OCI-LY3 (cell line): Measurements from ENCODE around the gene LRRC17.

Experiments
- H2AFZ ChIP-seq: fragments of 200-600, 300-600 bp; shearing (Covaris generic); 2 replicates; pipeline ENCODE4 v1.6.0; 2014; ENCODE audit warnings: antibody characterized with exemption, low read depth, low read length
- H3K27ac ChIP-seq: fragments of 200-600, 300-600 bp; sonication (generic); 2 replicates; pipeline ENCODE4 v1.5.1; 2014; ENCODE audit warnings: mild to moderate bottlenecking, low read length, moderate library complexity, mixed read lengths
- H3K27me3 ChIP-seq: fragments of 200-600, 300-600 bp; sonication (generic); 2 replicates; pipeline ENCODE4 v1.6.1; 2014; ENCODE audit warnings: low read depth, low read length, mixed read lengths
- H3K36me3 ChIP-seq: fragments of 200-600, 300-600 bp; sonication (generic); replicated peaks from 2 replicates; pipeline ENCODE3; 2014; ENCODE audit warnings: low read depth, low read length, mixed read lengths
- H3K4me1 ChIP-seq: fragments of 300-600, 200-600 bp; sonication (generic); 2 replicates; pipeline ENCODE4 v1.6.1; 2014; ENCODE audit warnings: low read length, mixed read lengths
- H3K4me2 ChIP-seq: fragments of 200-600, 300-600 bp; sonication (generic); 2 replicates; pipeline ENCODE4 v1.6.1; 2014; ENCODE audit warnings: low read length, mixed read lengths
- H3K4me3 ChIP-seq: fragments of 300-600, 200-600 bp; sonication (generic); 2 replicates; pipeline ENCODE4 v1.5.1; 2014; ENCODE audit warnings: antibody characterized with exemption, mild to moderate bottlenecking, low read length, moderate library complexity
- H3K79me2 ChIP-seq: fragments of 300-600, 200-600 bp; shearing (Covaris generic); 2 replicates; pipeline ENCODE4 v1.6.1; 2014; ENCODE audit warnings: mild to moderate bottlenecking, low read length, mixed read lengths
- H3K9ac ChIP-seq: fragments of 300-600, 200-600 bp; shearing (Covaris generic); 2 replicates; pipeline ENCODE4 v1.6.0; 2014; ENCODE audit warnings: mild to moderate bottlenecking, low read length, moderate library complexity
- H3K9me3 ChIP-seq: fragments of 200-600, 300-600 bp; shearing (Covaris generic); 2 replicates; pipeline ENCODE4 v1.6.1; 2014; ENCODE audit warnings: low read length, mixed read lengths; ENCODE audit not compliant: insufficient read depth
- H4K20me1 ChIP-seq: fragments of 200-600, 300-600 bp; sonication (generic); 2 replicates; pipeline ENCODE4 v1.6.1; 2016; ENCODE audit warnings: low read length, mixed read lengths; ENCODE audit not compliant: insufficient read depth
- CTCF ChIP-seq: fragments of 200-600, 300-600 bp; sonication (generic); IDR thresholded peaks from 2 replicates; pipeline ENCODE4 v1.5.1; 2014; ENCODE audit warnings: antibody characterized with exemption, low read length, low read depth
- EZH2phosphoT487 ChIP-seq: fragments of 200-600 bp; shearing (Covaris generic); IDR thresholded peaks from 2 replicates; pipeline ENCODE4 v1.6.1; 2018; ENCODE audit warnings: antibody characterized with exemption, mixed run types, low read depth

Gene LRRC17

GRCh38 chr7:102895602-102896001 lies 17.2 kb upstream of the LRRC17 start:
- Histone ChIP-seq H3K27ac (no peak overlapping the region), H3K9me3 (no peaks in the 10 kb centered on the region), H3K79me2 (no peaks in the 10 kb centered on the region), H3K4me2 (no peak overlapping the region), H2AFZ (no peak overlapping the region), H3K36me3 (no peaks in the 10 kb centered on the region), H3K9ac (no peak overlapping the region), H3K4me1 (0 out of 2 replicates have a peak, but pooled peaks cover 4% of the 10 kb centered on the region), H3K4me3 (no peak overlapping the region), H4K20me1 (no peaks in the 10 kb centered on the region), H3K27me3 (no peaks in the 10 kb centered on the region)
- no peak for TF ChIP-seq CTCF
- TF ChIP-seq EZH2phosphoT487 = no peak

- Histone ChIP-seq H3K4me2 (no peak overlapping the region), H3K9ac (no peak overlapping the region), H3K79me2 (no peaks in the 10 kb centered on the region), H3K27me3 (no peaks in the 10 kb centered on the region), H3K9me3 (no peaks in the 10 kb centered on the region), H2AFZ (no peak overlapping the region), H3K36me3 (no peaks in the 10 kb centered on the region), H4K20me1 (no peaks in the 10 kb centered on the region), H3K4me1 (0 out of 2 replicates have a peak, but pooled peaks cover 4% of the 10 kb centered on the region), H3K27ac (no peak overlapping the region), H3K4me3 (no peak overlapping the region)
- TF ChIP-seq EZH2phosphoT487 = no peak
- no peak for TF ChIP-seq CTCF
Measured at GRCh38 chr7:102896585-102896984, 16.2 kb upstream of the LRRC17 start.

DNA sequence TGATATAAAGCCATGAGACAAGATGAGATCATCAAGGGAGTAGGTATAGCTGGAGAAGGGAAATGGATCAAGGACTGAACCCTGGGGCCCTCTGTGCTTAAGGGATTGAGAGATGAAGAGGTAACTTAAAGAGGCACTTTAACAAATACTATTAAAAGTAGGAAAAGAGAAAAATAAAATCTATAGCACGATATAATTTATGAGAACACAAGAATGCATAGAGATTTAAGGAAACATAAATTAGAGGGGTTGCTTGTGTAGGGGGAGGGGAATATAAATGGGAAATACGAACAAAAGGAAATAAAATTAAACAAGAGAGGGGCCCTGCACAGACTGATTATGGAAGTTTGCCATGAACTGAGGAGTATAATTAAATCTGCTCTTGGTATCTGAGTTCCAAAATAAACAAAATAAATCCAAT lies 15.6 kb upstream of the LRRC17 start:
- Histone ChIP-seq H3K4me1 (0 out of 2 replicates have a peak, but pooled peaks cover 4% of the 10 kb centered on the region), H3K4me3 (no peak overlapping the region), H3K9me3 (no peaks in the 10 kb centered on the region), H3K27me3 (no peaks in the 10 kb centered on the region), H3K27ac (no peak overlapping the region), H3K36me3 (no peaks in the 10 kb centered on the region), H4K20me1 (no peaks in the 10 kb centered on the region), H3K4me2 (no peak overlapping the region), H2AFZ (no peak overlapping the region), H3K9ac (no peak overlapping the region), H3K79me2 (no peaks in the 10 kb centered on the region)
- no peak for TF ChIP-seq CTCF
- no peak for TF ChIP-seq EZH2phosphoT487

- Histone ChIP-seq H3K9ac (no peak overlapping the region), H3K9me3 (no peaks in the 10 kb centered on the region), H3K27me3 (no peaks in the 10 kb centered on the region), H4K20me1 (no peaks in the 10 kb centered on the region), H3K4me1 (no peaks in the 10 kb centered on the region), H3K4me3 (no peak overlapping the region), H3K79me2 (no peaks in the 10 kb centered on the region), H2AFZ (no peak overlapping the region), H3K36me3 (no peaks in the 10 kb centered on the region), H3K27ac (no peak overlapping the region), H3K4me2 (no peak overlapping the region)
- TF ChIP-seq EZH2phosphoT487 = no peak
- TF ChIP-seq CTCF = no peak
Measured at GRCh38 chr7:102897856-102898531, 14.8 kb upstream of the LRRC17 start.
